Endothelial cell of hepatic sinusoid (primary cell): ENCODE results near the gene PTGER3.

Experiments
- in situ Hi-C: cut with HindIII; loops from 2 replicates; pipeline ENCODE4 v1.10.0; 2017; ENCODE audit warnings: low sequenced_read_pairs

Gene PTGER3

DNA sequence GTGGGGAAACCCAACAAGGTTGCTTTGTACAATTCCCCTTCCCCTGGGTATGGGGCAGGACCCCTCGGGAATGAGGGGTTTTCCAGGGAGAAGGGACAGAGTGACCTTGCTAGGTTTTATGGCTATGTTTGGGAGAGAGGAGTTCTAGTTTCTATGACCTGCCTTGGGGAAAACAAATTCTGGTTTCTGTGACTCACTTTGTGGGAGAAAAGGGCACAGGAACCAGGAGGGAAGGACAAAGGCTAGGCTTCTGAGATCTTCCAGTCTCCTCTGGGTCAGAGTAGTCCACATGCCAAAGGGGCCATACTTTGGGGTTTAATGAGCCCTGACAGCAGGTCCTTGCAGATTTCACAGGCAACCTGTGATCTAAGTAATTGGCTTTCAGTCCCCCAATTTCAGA lies 5.5 kb upstream of the PTGER3 start:
- in situ Hi-C loops, result no loop called here

- in situ Hi-C loops, result no loop called here
Measured at GRCh38 chr1:71049951-71050598, 2.5 kb upstream of the PTGER3 start.

- in situ Hi-C loops, result no loop called here
Measured at GRCh38 chr1:71046891-71047634, 553 bp downstream of the PTGER3 start.

DNA sequence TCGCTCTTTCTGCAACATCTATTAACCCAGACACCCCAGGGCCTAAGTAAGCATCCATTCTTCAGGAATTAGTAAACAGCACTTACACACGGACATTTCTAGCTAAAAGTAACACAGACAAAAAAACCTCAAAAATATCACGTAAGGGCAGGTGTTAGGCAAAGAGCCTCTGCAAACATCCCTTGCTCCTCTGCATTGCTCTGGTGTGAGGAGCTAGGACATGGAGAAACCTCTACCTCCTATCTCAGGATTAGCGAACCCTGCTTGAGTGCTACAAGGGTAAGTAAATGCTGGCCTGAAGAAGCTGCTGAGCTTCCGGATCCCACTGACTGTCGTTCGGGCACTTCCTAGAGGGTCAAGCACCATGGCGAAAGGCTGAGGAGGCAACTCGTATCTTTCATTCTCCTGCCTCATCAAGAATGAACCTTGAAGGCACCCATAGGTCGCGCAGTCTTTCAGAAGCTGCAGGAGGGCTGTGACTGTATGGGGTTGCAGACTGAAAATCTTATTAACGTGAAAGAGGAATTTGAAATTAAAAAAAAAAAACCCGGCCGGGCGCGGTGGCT lies 2.1 kb downstream of the PTGER3 start:
- in situ Hi-C loops, result no loop called here

- in situ Hi-C loops, result no loop called here
Measured at GRCh38 chr1:71044833-71045232, 2.8 kb downstream of the PTGER3 start.

GRCh38 chr1:71043065-71043464 lies 4.6 kb downstream of the PTGER3 start:
- in situ Hi-C loops, result no loop called here

- in situ Hi-C loops, result no loop called here
Measured at GRCh38 chr1:71041806-71042205, 5.8 kb downstream of the PTGER3 start.

GRCh38 chr1:71039661-71040262 lies 7.9 kb downstream of the PTGER3 start:
- in situ Hi-C loops, result no loop called here

DNA sequence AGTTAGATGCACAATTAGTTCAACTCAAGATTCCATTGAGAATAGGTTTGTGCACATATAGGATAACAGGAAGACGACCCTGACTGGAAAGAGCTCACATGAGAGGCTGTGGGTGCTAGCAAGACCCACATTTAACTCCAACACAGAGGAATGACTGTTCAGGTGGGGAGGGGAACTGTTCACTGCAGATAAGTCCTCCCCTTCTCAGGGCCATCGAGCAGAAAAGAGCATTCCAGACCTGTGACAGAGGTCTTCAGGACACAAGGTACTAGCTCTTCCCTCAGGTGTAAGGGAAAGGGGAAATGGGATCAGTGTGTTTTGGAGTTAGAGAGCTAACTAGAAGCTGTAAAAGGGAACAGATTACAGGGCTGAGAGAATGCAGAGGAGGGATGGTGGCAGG lies 8.7 kb downstream of the PTGER3 start:
- in situ Hi-C loops, result no loop called here

GRCh38 chr1:71037829-71038620 lies 9.6 kb downstream of the PTGER3 start:
- in situ Hi-C loops, result no loop called here

GRCh38 chr1:71037066-71037465 lies 10.6 kb downstream of the PTGER3 start:
- in situ Hi-C loops, result no loop called here

DNA sequence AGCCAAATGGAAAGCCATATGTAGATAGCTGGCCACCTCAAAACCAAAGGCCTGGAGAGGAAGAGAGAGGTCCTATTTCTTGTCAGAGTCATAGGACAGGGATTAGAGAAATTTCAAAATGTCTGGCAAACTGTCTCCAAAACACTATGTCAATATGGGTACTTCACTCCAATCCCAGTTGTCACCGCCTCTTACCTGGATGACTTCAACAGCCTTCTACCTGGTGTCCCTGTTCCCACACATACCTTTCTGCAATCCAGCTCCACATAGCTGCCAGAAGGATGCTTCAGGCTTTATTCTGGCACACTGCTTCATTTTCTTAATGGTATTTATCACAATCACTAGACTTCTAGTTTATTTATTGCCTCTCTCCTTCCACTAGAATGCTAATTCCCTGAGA lies 14.5 kb downstream of the PTGER3 start:
- in situ Hi-C loops, result no loop called here

- in situ Hi-C loops, result no loop called here
Measured at GRCh38 chr1:71031426-71031825, 16.2 kb downstream of the PTGER3 start.

GRCh38 chr1:71030026-71030425 lies 17.6 kb downstream of the PTGER3 start:
- in situ Hi-C loops, result no loop called here

GRCh38 chr1:71028981-71029380 lies 18.6 kb downstream of the PTGER3 start:
- in situ Hi-C loops, result no loop called here

- in situ Hi-C loops, result no loop called here
Measured at GRCh38 chr1:71027991-71028390, 19.6 kb downstream of the PTGER3 start.

GRCh38 chr1:71026093-71026492 lies 21.5 kb downstream of the PTGER3 start:
- in situ Hi-C loops, result no loop called here

GRCh38 chr1:71023515-71023914 lies 24.1 kb downstream of the PTGER3 start:
- in situ Hi-C loops, result no loop called here

GRCh38 chr1:71019233-71019969 lies 28.2 kb downstream of the PTGER3 start:
- in situ Hi-C loops, result no loop called here

DNA sequence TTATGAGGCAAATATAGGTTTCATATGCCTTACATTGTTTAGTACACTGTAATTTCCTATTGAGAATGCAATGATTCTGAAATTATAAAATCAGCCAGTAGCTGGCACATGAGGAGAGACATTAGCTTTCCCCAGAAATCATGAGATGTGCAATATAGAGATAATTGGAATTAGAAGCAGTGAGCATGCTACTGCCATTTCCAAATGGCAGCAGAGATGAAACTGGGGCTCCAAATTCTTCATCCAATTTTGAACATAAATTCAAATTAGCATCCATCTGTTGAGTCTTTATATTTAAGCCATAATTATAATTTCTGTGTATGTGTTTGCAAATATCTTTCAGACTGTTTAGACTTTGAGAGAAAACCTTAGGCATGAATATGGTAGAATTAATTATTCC lies 28.8 kb downstream of the PTGER3 start:
- in situ Hi-C loops, result no loop called here
